IPS-20b (cell line): ENCODE measurements around the gene VHLL.

Experiments used
- H3K27ac ChIP-seq: one replicate; pipeline ENCODE4 v1.5.1; 2013; ENCODE audit warnings: low read length
- H3K27me3 ChIP-seq: 2 replicates; pipeline ENCODE4 v1.6.1; 2013; ENCODE audit warnings: mild to moderate bottlenecking, low read length, inconsistent platforms; ENCODE audit not compliant: insufficient read depth
- H3K36me3 ChIP-seq: 2 replicates; pipeline ENCODE4 v1.6.1; 2013; ENCODE audit warnings: low read depth, mild to moderate bottlenecking, inconsistent platforms, low read length, moderate library complexity; ENCODE audit not compliant: insufficient read depth
- H3K4me1 ChIP-seq: 2 replicates; pipeline ENCODE4 v1.6.1; 2013; ENCODE audit warnings: mild to moderate bottlenecking, control low read depth, inconsistent platforms, low read length, moderate library complexity; ENCODE audit not compliant: insufficient read depth
- H3K4me3 ChIP-seq: 2 replicates; pipeline ENCODE4 v1.5.1; 2013; ENCODE audit warnings: mild to moderate bottlenecking, low read length, inconsistent platforms
- H3K9ac ChIP-seq: 2 replicates; pipeline ENCODE4 v1.6.1; 2013; ENCODE audit warnings: low read depth, mild to moderate bottlenecking, inconsistent platforms, low read length, moderate library complexity
- H3K9me3 ChIP-seq: 2 replicates; pipeline ENCODE4 v1.6.1; 2013; ENCODE audit warnings: mild to moderate bottlenecking, low read depth, low read length, inconsistent platforms; ENCODE audit not compliant: insufficient read depth

The VHLL gene

GRCh38 chr1:156270314-156270713 is 28.8 kb downstream of the VHLL start:
- Histone ChIP-seq H3K27me3 (no peaks in the 10 kb centered on the region), H3K4me1 (no peaks in the 10 kb centered on the region), H3K9ac (no peak overlapping the region), H3K9me3 (no peaks in the 10 kb centered on the region), H3K36me3 (peaks cover 98% of the 10 kb centered on the region), H3K27ac (no peak overlapping the region), H3K4me3 (no peak overlapping the region)

- Histone ChIP-seq H3K9ac (no peak overlapping the region), H3K4me1 (no peaks in the 10 kb centered on the region), H3K27ac (no peak overlapping the region), H3K4me3 (no peak overlapping the region), H3K36me3 (peaks cover 96% of the 10 kb centered on the region), H3K27me3 (no peaks in the 10 kb centered on the region), H3K9me3 (no peaks in the 10 kb centered on the region)
Observed at GRCh38 chr1:156268336-156268735, 30.8 kb downstream of the VHLL start.

- no peaks in the 10 kb centered on the region for H3K27me3 ChIP-seq
- H3K36me3 ChIP-seq, result peaks cover 95% of the 10 kb centered on the region
- H3K4me3 ChIP-seq, result no peak overlapping the region
- H3K9ac ChIP-seq, result no peak overlapping the region
- H3K27ac ChIP-seq, result no peak overlapping the region
- no peaks in the 10 kb centered on the region for H3K9me3 ChIP-seq
- no peaks in the 10 kb centered on the region for H3K4me1 ChIP-seq
Observed at GRCh38 chr1:156266051-156266450, 33.1 kb downstream of the VHLL start.

GRCh38 chr1:156263288-156263655 is 35.8 kb downstream of the VHLL start:
- Histone ChIP-seq H3K4me3 (no peak overlapping the region), H3K27ac (no peak overlapping the region), H3K9ac (no peak overlapping the region), H3K9me3 (no peaks in the 10 kb centered on the region), H3K36me3 (peaks cover 97% of the 10 kb centered on the region), H3K4me1 (no peaks in the 10 kb centered on the region), H3K27me3 (no peaks in the 10 kb centered on the region)

- Histone ChIP-seq H3K4me1 (no peaks in the 10 kb centered on the region), H3K36me3 (peaks cover 97% of the 10 kb centered on the region), H3K4me3 (no peak overlapping the region), H3K9me3 (no peaks in the 10 kb centered on the region), H3K27ac (no peak overlapping the region), H3K9ac (no peak overlapping the region), H3K27me3 (no peaks in the 10 kb centered on the region)
Observed at GRCh38 chr1:156262461-156263287, 36.4 kb downstream of the VHLL start.

GRCh38 chr1:156260896-156261295 is 38.2 kb downstream of the VHLL start:
- Histone ChIP-seq H3K9me3 (no peaks in the 10 kb centered on the region), H3K36me3 (peaks cover 97% of the 10 kb centered on the region), H3K27me3 (no peaks in the 10 kb centered on the region), H3K27ac (no peak overlapping the region), H3K9ac (no peak overlapping the region), H3K4me1 (no peaks in the 10 kb centered on the region), H3K4me3 (no peak overlapping the region)

GRCh38 chr1:156259805-156260204 is 39.3 kb downstream of the VHLL start:
- Histone ChIP-seq H3K36me3 (peaks cover 91% of the 10 kb centered on the region), H3K27me3 (no peaks in the 10 kb centered on the region), H3K4me1 (no peaks in the 10 kb centered on the region), H3K9ac (no peak overlapping the region), H3K9me3 (no peaks in the 10 kb centered on the region), H3K27ac (no peak overlapping the region), H3K4me3 (no peak overlapping the region)

GRCh38 chr1:156258859-156259258 is 40.2 kb downstream of the VHLL start:
- Histone ChIP-seq H3K27me3 (no peaks in the 10 kb centered on the region), H3K9me3 (no peaks in the 10 kb centered on the region), H3K4me3 (no peak overlapping the region), H3K9ac (no peak overlapping the region), H3K36me3 (peaks cover 92% of the 10 kb centered on the region), H3K4me1 (no peaks in the 10 kb centered on the region), H3K27ac (no peak overlapping the region)

GRCh38 chr1:156257711-156258110 is 41.4 kb downstream of the VHLL start:
- no peak overlapping the region for H3K9ac ChIP-seq
- H3K36me3 ChIP-seq, result peaks cover 92% of the 10 kb centered on the region
- no peaks in the 10 kb centered on the region for H3K27me3 ChIP-seq
- H3K4me1 ChIP-seq, result no peaks in the 10 kb centered on the region
- H3K27ac ChIP-seq, result no peak overlapping the region
- no peaks in the 10 kb centered on the region for H3K9me3 ChIP-seq
- H3K4me3 ChIP-seq, result no peak overlapping the region

- Histone ChIP-seq H3K27me3 (no peaks in the 10 kb centered on the region), H3K9ac (no peak overlapping the region), H3K4me1 (no peaks in the 10 kb centered on the region), H3K27ac (no peak overlapping the region), H3K4me3 (no peak overlapping the region), H3K36me3 (peaks cover 93% of the 10 kb centered on the region), H3K9me3 (no peaks in the 10 kb centered on the region)
Observed at GRCh38 chr1:156253634-156254033, 45.5 kb downstream of the VHLL start.

- Histone ChIP-seq H3K9ac (no peak overlapping the region), H3K9me3 (no peaks in the 10 kb centered on the region), H3K4me3 (no peak overlapping the region), H3K27me3 (no peaks in the 10 kb centered on the region), H3K27ac (no peak overlapping the region), H3K4me1 (peaks cover 5% of the 10 kb centered on the region; the same call in 1 of the 2 replicates), H3K36me3 (peaks cover 72% of the 10 kb centered on the region)
Observed at GRCh38 chr1:156251527-156251926, 47.6 kb downstream of the VHLL start.

- Histone ChIP-seq H3K4me3 (no peak overlapping the region), H3K36me3 (peaks cover 60% of the 10 kb centered on the region), H3K27me3 (peaks cover 15% of the 10 kb centered on the region; the same call in 1 of the 2 replicates), H3K9ac (no peak overlapping the region), H3K4me1 (peaks cover 7% of the 10 kb centered on the region), H3K9me3 (no peaks in the 10 kb centered on the region), H3K27ac (no peak overlapping the region)
Observed at GRCh38 chr1:156249593-156249992, 49.5 kb downstream of the VHLL start.
